ENCODE measurements around the gene SDS. TPM values are rescaled to one million over a fixed set of nuclear protein-coding genes. Genes with fewer than 3 reads are reported as not detected.

Gene SDS
- total RNA-seq, 1 experiment from 2014 or later: not detected

GRCh38 chr12:113393749-113394148 lies 9.9 kb downstream of the SDS start:
- Histone ChIP-seq H3K18ac (ENCODE audit: insufficient read length, low read depth, low read length) (no peak overlapping the region), H2BK20ac (ENCODE audit: low read depth, low read length, poor library complexity, severe bottlenecking) (no peak overlapping the region), H4K5ac (ENCODE audit: insufficient read length, low read depth, low read length) (no peak overlapping the region), H4K20me1 (ENCODE audit: control insufficient read depth, insufficient read depth, insufficient read length) (no peaks in the 10 kb centered on the region), H3K27ac (ENCODE audit: insufficient read length, low read depth, low read length) (no peak overlapping the region), H4K91ac (ENCODE audit: insufficient read length, low read depth, low read length) (no peak overlapping the region), H2BK120ac (ENCODE audit: low read depth, low read length, poor library complexity, severe bottlenecking) (no peak overlapping the region), H3K56ac (ENCODE audit: insufficient read length, low read depth, low read length) (no peak overlapping the region), H3K79me2 (ENCODE audit: insufficient read depth, low read length) (no peaks in the 10 kb centered on the region), H2BK5ac (ENCODE audit: insufficient read length, low read length) (no peak overlapping the region), H2AFZ (ENCODE audit: low read length) (no peak overlapping the region), H4K8ac (replicated peaks; ENCODE audit: insufficient read length, low read depth, low read length) (no peak overlapping the region), H3K14ac (ENCODE audit: insufficient read depth, low read length) (no peak overlapping the region), H3K4ac (ENCODE audit: low read depth, low read length) (no peak overlapping the region), H3K4me1 (ENCODE audit: insufficient read depth, low read length) (no peaks in the 10 kb centered on the region), H3K23me2 (ENCODE audit: insufficient read length, low read depth, low read length, poor library complexity, severe bottlenecking) (no peaks in the 10 kb centered on the region), H3K9ac (ENCODE audit: extremely low read depth, insufficient read length, low read length) (no peak overlapping the region), H3T11ph (ENCODE audit: low read length) (no peak overlapping the region), H3K27me3 (ENCODE audit: insufficient read depth, low read length) (no peaks in the 10 kb centered on the region), H2BK15ac (ENCODE audit: low read depth, low read length) (no peak overlapping the region), H2BK12ac (ENCODE audit: insufficient read length, low read depth, low read length) (no peak overlapping the region), H3K4me2 (ENCODE audit: insufficient read depth, insufficient read length, low read length) (no peak overlapping the region), H3K79me1 (ENCODE audit: insufficient read depth, low read depth, low read length, poor library complexity, severe bottlenecking) (no peaks in the 10 kb centered on the region), H3K9me3 (ENCODE audit: control insufficient read depth, low read depth, low read length) (no peaks in the 10 kb centered on the region), H3K23ac (ENCODE audit: insufficient read length, low read depth, low read length) (no peak overlapping the region), H2AK5ac (ENCODE audit: insufficient read length, low read length) (no peak overlapping the region)
- no CpG with 5 or more reads among the region's 5 CpGs for WGBS (ENCODE audit: extremely low coverage, insufficient read length, low lambda C conversion rate)
- Mint-ChIP-seq H3K27ac (no peak overlapping the region), H3K4me1 (peaks cover 7 to 13% of the 10 kb centered on the region in 2 experiments), H3K4me3 (no peak overlapping the region), H3K27me3 (ENCODE audit: low read depth) (peaks cover 8% of the 10 kb centered on the region), H3K9me3 (no peaks in the 10 kb centered on the region), H3K36me3 (ENCODE audit: insufficient read depth in 1 of 3, low read depth in 3 of 3) (peaks cover 0 to 3% (median 2%) of the 10 kb centered on the region in 3 experiments; a peak in 3 of 7 replicates)
- TF ChIP-seq, protein P1, sequence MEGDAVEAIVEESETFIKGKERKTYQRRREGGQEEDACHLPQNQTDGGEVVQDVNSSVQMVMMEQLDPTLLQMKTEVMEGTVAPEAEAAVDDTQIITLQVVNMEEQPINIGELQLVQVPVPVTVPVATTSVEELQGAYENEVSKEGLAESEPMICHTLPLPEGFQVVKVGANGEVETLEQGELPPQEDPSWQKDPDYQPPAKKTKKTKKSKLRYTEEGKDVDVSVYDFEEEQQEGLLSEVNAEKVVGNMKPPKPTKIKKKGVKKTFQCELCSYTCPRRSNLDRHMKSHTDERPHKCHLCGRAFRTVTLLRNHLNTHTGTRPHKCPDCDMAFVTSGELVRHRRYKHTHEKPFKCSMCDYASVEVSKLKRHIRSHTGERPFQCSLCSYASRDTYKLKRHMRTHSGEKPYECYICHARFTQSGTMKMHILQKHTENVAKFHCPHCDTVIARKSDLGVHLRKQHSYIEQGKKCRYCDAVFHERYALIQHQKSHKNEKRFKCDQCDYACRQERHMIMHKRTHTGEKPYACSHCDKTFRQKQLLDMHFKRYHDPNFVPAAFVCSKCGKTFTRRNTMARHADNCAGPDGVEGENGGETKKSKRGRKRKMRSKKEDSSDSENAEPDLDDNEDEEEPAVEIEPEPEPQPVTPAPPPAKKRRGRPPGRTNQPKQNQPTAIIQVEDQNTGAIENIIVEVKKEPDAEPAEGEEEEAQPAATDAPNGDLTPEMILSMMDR (conservative IDR thresholded peaks at IDR 0.05): no peak
- no peak for DNase-seq
